HG03196 (cell line): Measurements from ENCODE around the gene TIMP4.

ENCODE experiments used
- ATAC-seq: cut with Tn5 transposase; IDR thresholded peaks from one replicate; pipeline ENCODE4 v1.9.1; 2021; ENCODE audit not compliant: unreplicated experiment

Gene TIMP4

GRCh38 chr3:12148183-12148940 lies 10.3 kb downstream of the TIMP4 start:
- ATAC-seq, result no peak

DNA sequence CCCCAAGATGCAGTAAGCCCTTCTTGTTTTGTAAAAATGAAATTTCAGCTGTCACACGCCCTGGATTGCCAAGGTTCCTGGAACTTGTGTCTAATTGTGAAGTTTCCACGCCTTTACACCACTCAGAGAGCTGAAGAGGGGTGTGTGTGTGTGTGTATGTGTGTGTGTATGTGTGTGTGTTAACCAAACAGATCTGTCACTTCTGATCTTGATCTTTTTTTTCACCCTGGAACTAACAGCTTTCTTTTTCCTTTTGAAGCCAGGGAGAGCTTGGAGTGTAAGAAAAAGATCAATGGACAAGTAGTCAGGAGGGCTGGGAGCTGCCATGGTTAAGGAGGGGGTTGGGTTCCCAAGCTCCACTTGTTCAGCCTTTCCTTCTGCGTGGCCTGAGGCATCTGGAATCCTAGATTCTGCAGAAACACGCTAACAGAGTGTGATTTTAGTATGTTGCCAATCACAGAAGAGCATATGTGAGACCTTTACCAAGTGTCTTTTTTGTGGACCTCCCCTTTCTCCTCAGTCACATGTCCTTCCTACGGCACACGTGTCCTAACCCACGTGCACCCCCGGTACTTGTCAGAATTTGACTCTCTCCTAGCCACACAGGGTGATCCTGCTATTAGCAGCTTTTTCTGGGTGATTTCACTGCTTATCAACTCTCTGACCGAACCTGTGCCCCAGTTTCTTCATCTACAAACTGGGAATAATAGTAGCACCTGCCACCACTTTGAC lies 11.5 kb downstream of the TIMP4 start:
- no peak for ATAC-seq

- no peak for ATAC-seq
These were observed 14.7 kb downstream of the TIMP4 start for GRCh38 chr3:12143949-12144504.

GRCh38 chr3:12142476-12142875 lies 16.2 kb downstream of the TIMP4 start:
- no peak for ATAC-seq

GRCh38 chr3:12141350-12141749 lies 17.4 kb downstream of the TIMP4 start:
- no peak for ATAC-seq

DNA sequence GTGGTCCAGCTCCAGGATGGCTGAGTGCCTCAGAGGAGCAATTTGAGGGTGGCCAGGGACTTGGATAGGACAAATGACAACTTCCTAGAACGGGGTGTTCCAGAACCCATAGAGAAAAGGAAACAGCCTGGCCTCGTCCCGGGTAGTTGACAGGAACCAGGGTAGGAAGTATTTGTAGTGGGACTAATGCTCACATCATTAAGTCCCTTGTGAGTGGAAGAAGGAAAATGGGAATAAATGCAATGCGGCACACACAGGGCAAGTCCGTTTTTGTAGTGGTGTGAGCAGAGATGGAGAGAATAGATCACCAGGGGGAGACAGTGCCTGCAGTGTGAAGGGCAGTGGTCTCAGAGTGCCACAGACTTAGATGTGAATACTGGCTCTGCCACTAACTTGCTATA lies 19.6 kb downstream of the TIMP4 start:
- no peak for ATAC-seq

GRCh38 chr3:12138044-12138443 lies 20.7 kb downstream of the TIMP4 start:
- ATAC-seq, result no peak

GRCh38 chr3:12136371-12136770 lies 22.3 kb downstream of the TIMP4 start:
- ATAC-seq, result no peak

DNA sequence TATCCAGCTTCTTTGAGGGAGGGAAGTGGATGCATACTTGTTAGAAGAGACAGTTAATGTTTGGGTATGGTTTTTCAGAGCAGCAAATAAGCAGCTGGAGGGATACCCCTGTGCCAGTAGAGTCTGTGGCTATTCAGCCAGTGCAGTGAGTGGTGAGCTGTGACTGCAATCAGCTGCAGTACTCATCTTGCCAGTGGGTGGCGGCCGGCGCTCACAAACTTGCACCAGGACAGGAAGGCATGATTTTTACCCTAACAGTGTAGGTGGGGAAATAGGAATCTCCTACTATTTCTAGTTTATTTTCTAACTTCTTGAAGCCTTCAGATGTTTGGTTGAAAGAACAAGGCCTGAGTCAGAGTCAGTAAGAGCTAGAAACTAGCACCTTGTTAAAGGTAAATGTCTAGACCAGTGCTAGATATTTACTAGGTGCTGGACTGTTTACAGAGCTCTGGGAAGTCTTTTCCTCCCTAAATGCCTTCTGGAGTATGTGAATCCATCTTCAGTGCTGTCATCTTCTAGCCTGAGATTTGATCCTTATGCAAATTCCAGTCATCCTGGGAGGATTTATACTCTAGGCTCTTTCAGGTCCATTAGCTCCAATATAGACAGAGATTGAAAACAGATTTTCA lies 23.6 kb downstream of the TIMP4 start:
- peak; percentile 81 for ATAC-seq

- no peak for ATAC-seq
These were observed 25.8 kb downstream of the TIMP4 start for GRCh38 chr3:12132881-12133280.

- no peak for ATAC-seq
These were observed 27.2 kb downstream of the TIMP4 start for GRCh38 chr3:12131351-12132090.

DNA sequence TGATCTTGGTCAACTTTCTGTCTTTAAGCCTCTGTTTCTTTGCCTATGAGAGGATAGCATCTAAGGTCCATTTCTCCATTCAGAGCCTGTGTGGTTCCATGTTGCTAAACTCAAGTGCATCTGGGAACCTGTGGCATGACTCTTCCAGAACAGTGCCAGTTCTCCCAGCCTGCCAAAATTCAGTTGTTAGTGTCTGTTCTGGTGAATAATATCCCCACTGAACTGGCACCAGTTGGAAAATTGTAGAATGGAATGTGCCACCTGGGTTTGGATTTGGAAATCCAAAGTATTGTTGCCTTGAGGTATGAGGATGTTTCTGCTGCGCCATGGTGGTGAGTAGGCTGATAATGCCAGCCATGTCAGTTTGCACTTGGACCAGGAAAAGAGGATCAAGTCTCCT lies 31.3 kb downstream of the TIMP4 start:
- ATAC-seq, result no peak

DNA sequence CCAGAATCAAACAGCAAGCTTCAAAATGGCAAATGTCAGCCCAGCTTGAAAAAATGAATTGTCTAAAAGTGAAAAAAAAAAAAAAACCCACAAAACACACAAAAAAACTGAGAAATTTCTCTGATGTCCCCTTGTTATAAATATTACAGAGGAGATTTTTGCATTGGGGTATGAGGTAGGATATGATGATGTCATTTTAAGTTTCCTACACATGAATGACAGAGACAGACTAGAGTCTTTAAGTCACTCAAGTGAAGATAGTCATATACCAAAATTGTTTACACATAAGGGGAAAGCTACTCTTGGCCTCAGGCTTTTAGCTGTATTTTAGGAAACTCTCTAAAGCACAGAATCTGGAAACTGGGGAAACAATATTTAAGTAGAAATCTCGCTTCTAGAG lies 32.9 kb downstream of the TIMP4 start:
- no peak for ATAC-seq

DNA sequence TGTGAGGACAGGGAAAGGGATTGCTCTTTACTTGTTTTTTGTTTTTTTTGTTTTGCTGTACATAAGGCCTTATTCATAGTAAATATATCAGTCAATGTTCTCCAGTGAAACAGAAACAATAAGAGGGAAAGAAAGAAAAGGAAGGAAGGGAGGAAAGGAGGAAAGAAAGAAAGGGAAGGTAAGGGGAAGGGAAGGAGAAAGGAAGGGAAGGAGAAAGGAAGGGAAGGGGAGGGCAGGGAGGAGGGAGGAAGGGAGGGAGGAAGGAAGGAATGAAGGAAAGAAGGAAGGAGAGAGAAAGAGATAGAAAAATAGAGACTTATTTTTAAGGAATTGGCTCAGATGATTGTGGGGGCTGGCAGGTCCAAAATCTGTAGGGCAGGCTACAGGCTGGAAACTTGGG lies 37.2 kb downstream of the TIMP4 start:
- no peak for ATAC-seq

DNA sequence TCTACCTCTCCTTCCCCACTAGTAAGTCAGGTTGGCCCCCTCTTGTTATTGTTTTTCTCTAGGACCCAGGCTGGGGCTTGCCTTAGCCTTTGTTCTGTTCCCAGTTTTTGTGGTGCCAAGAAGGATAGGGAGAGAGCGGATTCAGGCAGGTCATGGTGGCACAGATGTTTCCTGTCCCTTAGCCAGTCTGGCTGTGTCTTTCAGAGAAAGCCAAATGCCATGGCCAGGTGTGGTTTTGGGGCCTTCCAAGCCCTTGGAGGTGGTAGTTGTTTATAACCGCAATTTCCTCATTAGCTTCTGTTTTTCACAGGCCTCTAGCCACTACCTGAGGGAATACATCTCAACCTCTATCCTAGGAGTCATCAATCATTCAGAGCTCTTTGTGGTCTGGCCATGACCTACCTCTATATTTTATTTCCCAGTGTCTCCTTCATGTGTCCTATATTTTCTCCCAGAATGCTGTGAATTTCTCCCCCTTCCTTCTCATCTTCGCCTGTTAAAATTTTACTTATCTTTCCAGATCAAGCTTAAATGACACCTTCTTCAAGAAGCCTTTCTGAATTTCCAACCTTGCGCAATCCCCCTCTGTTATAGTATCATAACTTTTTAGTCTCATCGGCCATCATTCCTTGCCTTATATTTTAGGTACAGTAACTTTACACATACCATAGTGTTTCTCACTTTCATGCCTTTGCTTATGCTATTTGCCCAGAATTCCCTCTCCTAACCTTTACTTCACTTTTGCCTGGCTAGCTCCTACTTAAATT lies 38.2 kb downstream of the TIMP4 start:
- no peak for ATAC-seq

DNA sequence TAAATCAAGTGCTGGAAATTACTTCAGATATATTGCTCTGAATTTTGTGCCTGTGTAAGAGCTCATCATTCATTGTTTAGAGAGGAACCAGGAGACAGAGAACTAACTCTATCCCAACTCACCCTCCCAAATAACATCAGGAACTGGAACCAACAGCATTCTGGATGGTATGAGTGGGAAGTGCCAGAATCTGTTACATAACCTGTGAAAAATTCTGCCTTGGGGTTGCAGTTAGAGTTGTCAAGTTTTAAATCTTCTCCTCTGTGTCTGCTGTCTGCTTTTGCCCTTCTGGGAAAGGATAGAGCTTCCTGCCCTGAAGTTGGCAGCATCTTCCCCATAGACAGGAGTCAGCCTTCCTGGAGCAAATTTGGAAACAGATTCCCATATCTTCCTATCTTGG lies 41.2 kb downstream of the TIMP4 start:
- no peak for ATAC-seq

DNA sequence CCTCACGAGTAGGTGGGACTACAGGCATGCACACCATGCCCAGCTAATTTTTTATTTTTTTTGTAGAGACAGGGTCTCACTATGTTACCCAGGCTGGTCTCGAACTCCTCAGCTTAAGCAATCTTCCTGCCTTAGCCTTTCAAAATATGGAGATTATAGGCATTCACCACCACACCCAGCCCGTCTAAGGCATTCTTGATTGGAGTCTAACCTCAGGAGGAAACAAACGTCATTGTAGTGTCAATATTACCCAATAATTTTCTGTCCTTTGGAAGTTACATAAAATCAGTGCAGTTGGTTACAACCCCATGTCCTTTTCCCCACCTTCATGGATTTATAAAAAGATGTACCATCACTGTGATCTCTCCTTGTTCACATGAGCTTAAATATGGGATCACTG lies 41.8 kb downstream of the TIMP4 start:
- ATAC-seq, result no peak

- ATAC-seq, result no peak
These were observed 42.9 kb downstream of the TIMP4 start for GRCh38 chr3:12115849-12116248.

DNA sequence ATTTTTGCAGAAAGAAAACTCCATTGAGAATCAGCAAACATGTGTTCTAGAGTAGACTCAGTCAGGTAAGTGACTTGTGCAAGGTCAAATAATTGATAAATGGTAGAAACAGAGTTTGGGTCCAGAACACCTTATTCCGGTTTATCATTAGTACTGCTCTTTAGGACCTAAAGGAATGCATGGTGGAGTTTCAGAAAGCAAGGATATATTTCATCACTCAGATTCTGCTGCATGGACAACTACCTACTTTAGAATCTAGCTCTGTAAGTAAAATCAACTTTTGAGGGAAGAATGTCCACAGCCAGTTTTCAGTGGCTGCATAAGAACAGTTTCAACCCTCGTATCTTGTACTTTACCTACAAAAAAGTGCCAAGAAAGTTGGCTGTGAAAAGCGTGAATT lies 43.6 kb downstream of the TIMP4 start:
- ATAC-seq, result no peak

DNA sequence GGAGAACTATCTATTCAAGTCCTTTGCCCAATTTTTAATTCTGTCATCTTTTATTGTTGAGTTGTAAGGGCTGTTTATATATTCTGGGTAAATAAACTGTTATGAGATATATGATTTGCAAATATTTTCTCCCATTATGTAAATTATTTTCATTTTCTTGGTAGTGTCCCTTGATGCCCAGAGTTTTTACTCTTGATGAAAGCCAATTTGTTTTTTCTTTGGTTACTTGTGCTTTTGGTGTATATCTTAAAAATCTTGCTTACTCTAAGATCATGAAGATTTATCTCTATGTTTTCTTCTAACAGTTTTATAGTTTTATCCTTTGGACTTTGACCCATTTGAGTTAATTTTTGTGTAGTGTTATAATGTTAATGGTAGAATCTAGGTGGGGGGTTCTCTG lies 44.5 kb downstream of the TIMP4 start:
- ATAC-seq, result no peak
